CD4-positive, alpha-beta T cell (primary cell): ENCODE results near the gene LNX2. TPM values are rescaled to one million over a fixed set of nuclear protein-coding genes. Genes with fewer than 3 reads are reported as not detected.

Experiments used
- ATAC-seq: fragments of 200-7000 bp; cut with Tn5 transposase; one replicate; pipeline ENCODE4 v1.10.0; 2022; ENCODE audit warnings: mild to moderate bottlenecking; ENCODE audit not compliant: poor library complexity
- CTCF ChIA-PET: fragments of 350-600 bp; sonication (Branson Sonifier 250); formaldehyde crosslinking; loops from one replicate; lab custom pipeline; 2021; ENCODE audit warnings: antibody characterized with exemption, inconsistent platforms; lab: Charles Lee
- POLR2A ChIA-PET: fragments of 350-600 bp; sonication (Branson Sonifier 250); formaldehyde crosslinking; loops from one replicate; lab custom pipeline; 2021; ENCODE audit warnings: antibody characterized with exemption, inconsistent platforms; lab: Charles Lee
- DNase-seq, 14 experiments: peaks; one replicate each; pipeline ENCODE4 v3.0.0-alpha.2; 2013 to 2020; ENCODE audit warnings: mixed read lengths in 2 of 14
- H3K27ac ChIP-seq, 2 donors: one replicate each; pipeline versions ENCODE4 v1.5.1 to v1.7.0; 2013; ENCODE audit warnings: low read length in 2 of 2, low read depth in 1 of 2, mild to moderate bottlenecking in 1 of 2
- H3K27me3 ChIP-seq, 2 experiments: 1 replicate in 1 of 2; 2 replicates in 1 of 2; pipeline versions ENCODE4 v1.6.1 to v1.7.0; 2013; ENCODE audit warnings: low read length in 2 of 2, control low read depth in 1 of 2, mild to moderate bottlenecking in 1 of 2, moderate library complexity in 1 of 2; ENCODE audit not compliant: insufficient read depth in 2 of 2, control insufficient read depth in 1 of 2
- H3K36me3 ChIP-seq: one replicate; pipeline ENCODE4 v1.6.1; 2013; ENCODE audit warnings: low read length, control low read depth; ENCODE audit not compliant: insufficient read depth
- H3K4me1 ChIP-seq: one replicate; pipeline ENCODE4 v1.6.1; 2013; ENCODE audit warnings: low read length, control low read depth; ENCODE audit not compliant: insufficient read depth
- H3K4me3 ChIP-seq: one replicate; pipeline ENCODE4 v1.5.1; 2013; ENCODE audit warnings: mild to moderate bottlenecking, low read length, moderate library complexity
- H3K9me3 ChIP-seq, 2 experiments: 1 replicate in 1 of 2; 2 replicates in 1 of 2; pipeline versions ENCODE4 v1.6.1 to v1.7.0; 2013; ENCODE audit warnings: low read length in 2 of 2, mild to moderate bottlenecking in 2 of 2, control low read depth in 1 of 2, moderate library complexity in 1 of 2; ENCODE audit not compliant: control insufficient read depth in 1 of 2, insufficient read depth in 1 of 2
- H3K27ac Mint-ChIP-seq: one replicate; pipeline ENCODE4 v1.8.0; 2020; ENCODE audit warnings: mixed read lengths
- H3K27me3 Mint-ChIP-seq: one replicate; pipeline ENCODE4 v1.8.0; 2021; ENCODE audit warnings: mixed read lengths
- H3K36me3 Mint-ChIP-seq: one replicate; pipeline ENCODE4 v1.8.0; 2021; ENCODE audit warnings: low read depth, mixed read lengths
- H3K4me1 Mint-ChIP-seq: one replicate; pipeline ENCODE4 v1.8.0; 2021; ENCODE audit warnings: low read depth, mixed read lengths
- H3K4me3 Mint-ChIP-seq: one replicate; pipeline ENCODE4 v1.8.0; 2020; ENCODE audit warnings: mild to moderate bottlenecking, mixed read lengths
- H3K9me3 Mint-ChIP-seq: one replicate; pipeline ENCODE4 v1.8.0; 2020; ENCODE audit warnings: mixed read lengths
- intact Hi-C, 2 experiments: fragments of 100-400 bp; cut with DNase I in 1 of 2; cut with micrococcal nuclease in 1 of 2; formaldehyde crosslinking; loops; one replicate each; pipeline versions ENCODE4 v1.15.1 to v1.9.0; 2023 to 2025; cut with DNase I, micrococcal nuclease
- total RNA-seq, 174 experiments: library from RNA in 2 of 174; stranded (reverse) in 2 of 174; gene quantifications; one replicate each; pipeline ENCODE4 v1.2.3 and lab custom pipeline; 2021 to 2026
- TF ChIP-seq, protein P1 (sequence below): fragments of 200-600 bp; IDR thresholded peaks from one replicate; pipeline ENCODE4 v1.8.0; 2022; ENCODE audit warnings: antibody characterized with exemption, mild to moderate bottlenecking

Gene LNX2
- total RNA-seq, 2 experiments from 2014 or later, result 3.5 to 3.9 TPM

DNA sequence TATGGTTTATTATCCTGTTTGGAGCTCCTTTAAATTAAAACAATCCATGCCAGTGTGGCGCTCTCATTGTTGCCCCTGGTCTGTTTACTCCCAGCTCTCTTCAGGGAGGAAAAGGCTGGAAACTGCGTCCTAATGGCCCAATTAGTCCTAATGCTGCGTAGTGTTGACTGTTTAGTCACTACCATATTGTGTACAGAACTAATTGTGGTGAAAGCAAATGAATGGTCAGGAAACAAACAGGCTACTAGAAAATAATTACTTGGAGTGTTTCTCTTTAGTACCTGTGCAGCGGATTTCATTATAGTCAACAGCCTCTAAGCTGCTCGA is 115.5 kb downstream of the LNX2 start:
- peaks cover 3% of the 10 kb centered on the region for H3K27me3 Mint-ChIP-seq
- H3K4me3 Mint-ChIP-seq, result no peak overlapping the region
- intact Hi-C loops, result no loop called here
- no peak overlapping the region for H3K27ac Mint-ChIP-seq
- no peak for DNase-seq
- Histone ChIP-seq H3K4me1 (no peaks in the 10 kb centered on the region), H3K4me3 (no peak overlapping the region), H3K27me3 (no peaks in the 10 kb centered on the region), H3K27ac (no peak overlapping the region), H3K9me3 (peaks cover 0 to 4% of the 10 kb centered on the region in 2 experiments), H3K36me3 (no peaks in the 10 kb centered on the region)
- CTCF ChIA-PET, result no interaction called here
- H3K4me1 Mint-ChIP-seq, result no peaks in the 10 kb centered on the region
- TF ChIP-seq, protein P1, sequence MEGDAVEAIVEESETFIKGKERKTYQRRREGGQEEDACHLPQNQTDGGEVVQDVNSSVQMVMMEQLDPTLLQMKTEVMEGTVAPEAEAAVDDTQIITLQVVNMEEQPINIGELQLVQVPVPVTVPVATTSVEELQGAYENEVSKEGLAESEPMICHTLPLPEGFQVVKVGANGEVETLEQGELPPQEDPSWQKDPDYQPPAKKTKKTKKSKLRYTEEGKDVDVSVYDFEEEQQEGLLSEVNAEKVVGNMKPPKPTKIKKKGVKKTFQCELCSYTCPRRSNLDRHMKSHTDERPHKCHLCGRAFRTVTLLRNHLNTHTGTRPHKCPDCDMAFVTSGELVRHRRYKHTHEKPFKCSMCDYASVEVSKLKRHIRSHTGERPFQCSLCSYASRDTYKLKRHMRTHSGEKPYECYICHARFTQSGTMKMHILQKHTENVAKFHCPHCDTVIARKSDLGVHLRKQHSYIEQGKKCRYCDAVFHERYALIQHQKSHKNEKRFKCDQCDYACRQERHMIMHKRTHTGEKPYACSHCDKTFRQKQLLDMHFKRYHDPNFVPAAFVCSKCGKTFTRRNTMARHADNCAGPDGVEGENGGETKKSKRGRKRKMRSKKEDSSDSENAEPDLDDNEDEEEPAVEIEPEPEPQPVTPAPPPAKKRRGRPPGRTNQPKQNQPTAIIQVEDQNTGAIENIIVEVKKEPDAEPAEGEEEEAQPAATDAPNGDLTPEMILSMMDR, result no peak
- H3K9me3 Mint-ChIP-seq, result no peaks in the 10 kb centered on the region
- POLR2A ChIA-PET, result interaction anchor here (1.6 kb wide), 1 partner anchor 54 kb away, joined by 3 read pairs; the partner anchor contains the start of gene MTIF3
- no peak for ATAC-seq
- no peaks in the 10 kb centered on the region for H3K36me3 Mint-ChIP-seq

DNA sequence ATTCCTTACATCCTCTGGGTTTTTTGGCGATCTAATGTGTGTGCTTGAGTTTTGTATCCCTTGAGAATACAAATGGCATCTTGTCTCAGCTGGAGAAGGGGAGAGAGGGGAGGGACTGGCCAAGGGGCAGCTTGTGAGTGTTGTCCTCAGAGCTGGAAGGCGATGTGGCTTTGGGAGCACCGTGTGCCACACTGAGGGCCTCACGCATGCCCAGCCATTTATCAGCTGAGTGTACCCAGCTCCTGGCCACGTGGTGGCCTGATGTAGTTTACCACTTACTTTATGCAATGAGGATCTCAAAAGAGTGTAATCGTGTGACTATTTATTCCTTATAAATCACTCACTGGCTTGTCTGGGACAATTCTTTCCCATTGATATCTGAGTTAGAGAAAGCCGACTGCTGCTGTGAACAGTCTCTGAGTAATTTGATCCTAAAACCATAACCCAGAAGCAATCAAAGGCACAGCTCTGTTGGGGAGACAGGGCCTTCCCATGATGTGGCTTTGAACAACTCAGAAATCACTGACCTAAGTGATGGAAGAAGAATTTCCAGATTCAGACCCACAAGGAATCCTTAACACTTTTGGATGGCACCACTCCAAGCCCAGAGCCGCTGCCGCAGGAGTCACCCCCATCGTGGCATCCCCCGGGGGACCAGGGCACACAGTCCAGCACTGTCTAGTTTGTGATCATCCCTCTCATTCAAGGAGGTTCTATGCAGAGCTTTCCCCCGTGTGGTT is 116.0 kb downstream of the LNX2 start:
- Histone ChIP-seq H3K4me3 (no peak overlapping the region), H3K36me3 (no peaks in the 10 kb centered on the region), H3K27me3 (no peaks in the 10 kb centered on the region), H3K9me3 (peaks cover 0 to 4% of the 10 kb centered on the region in 2 experiments), H3K27ac (no peak overlapping the region), H3K4me1 (no peaks in the 10 kb centered on the region)
- Mint-ChIP-seq H3K4me3 (no peak overlapping the region), H3K4me1 (no peaks in the 10 kb centered on the region), H3K27me3 (peaks cover 3% of the 10 kb centered on the region), H3K27ac (no peak overlapping the region), H3K9me3 (no peaks in the 10 kb centered on the region), H3K36me3 (no peaks in the 10 kb centered on the region)
- intact Hi-C loops, result no loop called here
- ATAC-seq, result no peak
- ChIA-PET POLR2A (no interaction called here), CTCF (no interaction called here)
- DNase-seq, result no peak
- TF ChIP-seq, protein P1, result no peak

DNA sequence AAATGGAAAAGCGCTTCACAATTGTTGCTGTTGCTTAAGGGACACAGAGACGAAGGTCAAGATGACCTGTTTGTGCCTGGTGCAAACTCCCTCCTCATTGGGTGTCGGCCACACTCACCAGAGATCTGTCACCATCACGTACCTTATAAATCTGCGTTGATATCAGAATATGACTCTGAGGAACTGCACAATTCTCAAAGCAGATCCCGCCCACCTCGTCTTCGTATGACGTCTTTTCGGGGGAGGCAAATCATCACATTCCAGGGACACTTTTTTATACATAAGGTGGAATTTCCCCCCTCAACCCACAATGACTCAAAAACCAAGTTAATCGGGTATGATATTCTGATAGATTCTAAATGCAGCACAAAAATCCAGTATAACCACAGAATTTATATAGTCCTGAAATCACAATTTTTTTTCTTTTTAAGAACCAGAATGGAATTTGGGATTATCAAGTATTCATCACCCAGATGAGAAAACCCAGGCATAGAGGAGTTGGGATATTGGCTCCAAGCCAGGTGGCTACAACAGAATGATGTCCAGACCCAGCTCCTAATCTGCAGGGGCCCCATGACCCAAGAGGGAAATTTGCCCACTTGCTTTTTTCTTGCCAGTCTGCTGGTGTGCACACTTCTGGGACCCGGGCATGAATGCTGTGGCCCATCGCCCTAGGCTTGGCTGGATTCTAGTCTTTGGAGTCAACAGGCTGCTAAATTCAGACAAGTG is 119.4 kb downstream of the LNX2 start:
- Histone ChIP-seq H3K4me1 (no peaks in the 10 kb centered on the region), H3K36me3 (no peaks in the 10 kb centered on the region), H3K27ac (no peak overlapping the region), H3K9me3 (no peaks in the 10 kb centered on the region), H3K27me3 (no peaks in the 10 kb centered on the region), H3K4me3 (no peak overlapping the region)
- H3K4me3 Mint-ChIP-seq, result no peak overlapping the region
- CTCF ChIA-PET, result no interaction called here
- H3K4me1 Mint-ChIP-seq, result no peaks in the 10 kb centered on the region
- H3K36me3 Mint-ChIP-seq, result no peaks in the 10 kb centered on the region
- ATAC-seq (no peak), DNase-seq (no peak)
- TF ChIP-seq, protein P1, result no peak
- no peak overlapping the region for H3K27ac Mint-ChIP-seq
- POLR2A ChIA-PET, result no interaction called here
- intact Hi-C loops, result no loop called here
- H3K9me3 Mint-ChIP-seq, result no peaks in the 10 kb centered on the region
- peaks cover 3% of the 10 kb centered on the region for H3K27me3 Mint-ChIP-seq
